Neural cell (in vitro differentiated cells): ENCODE data around the gene COLEC12.

Experiments used
- EP300 ChIP-seq: fragments of 450-650 bp; conservative IDR thresholded peaks from 2 replicates; pipeline ENCODE4 v1.6.1; 2014; ENCODE audit warnings: antibody characterized with exemption, mild to moderate bottlenecking, moderate library complexity; ENCODE audit not compliant: poor library complexity, severe bottlenecking
- EZH2 ChIP-seq: fragments of 200-600, 300-800 bp; shearing (Covaris generic), sonication (generic); IDR thresholded peaks from 2 replicates; pipeline ENCODE4 v1.6.1; 2014; ENCODE audit warnings: antibody characterized with exemption, low read length, borderline replicate concordance, mild to moderate bottlenecking; ENCODE audit not compliant: insufficient read depth, poor library complexity, severe bottlenecking
- MXI1 ChIP-seq: fragments of 450-650 bp; conservative IDR thresholded peaks from 2 replicates; pipeline ENCODE4 v1.6.1; 2014; ENCODE audit warnings: antibody characterized with exemption, mild to moderate bottlenecking; ENCODE audit not compliant: poor library complexity, severe bottlenecking
- POLR2AphosphoS5 ChIP-seq: IDR thresholded peaks from 2 replicates; pipeline ENCODE4 v1.6.1; 2012
- RAD21 ChIP-seq: fragments of 450-650 bp; conservative IDR thresholded peaks from 2 replicates; pipeline ENCODE4 v1.6.1; 2014; ENCODE audit warnings: antibody characterized with exemption, mild to moderate bottlenecking, moderate library complexity
- SMC3 ChIP-seq: fragments of 450-650 bp; conservative IDR thresholded peaks from 2 replicates; pipeline ENCODE4 v1.6.1; 2014; ENCODE audit warnings: antibody characterized with exemption, mild to moderate bottlenecking, moderate library complexity; ENCODE audit not compliant: poor library complexity
- TAF1 ChIP-seq: IDR thresholded peaks from 2 replicates; pipeline ENCODE4 v1.6.1; 2012; ENCODE audit warnings: low read depth
- TF ChIP-seq, protein P1 (sequence below): fragments of 450-650 bp; IDR thresholded peaks from 2 replicates; pipeline ENCODE4 v1.5.1; 2014; ENCODE audit warnings: antibody characterized with exemption, mild to moderate bottlenecking, moderate library complexity; ENCODE audit not compliant: poor library complexity, severe bottlenecking
- TF ChIP-seq, protein P2 (sequence below): IDR thresholded peaks from 2 replicates; pipeline ENCODE4 v1.6.1; 2012; ENCODE audit warnings: borderline replicate concordance

DNA sequence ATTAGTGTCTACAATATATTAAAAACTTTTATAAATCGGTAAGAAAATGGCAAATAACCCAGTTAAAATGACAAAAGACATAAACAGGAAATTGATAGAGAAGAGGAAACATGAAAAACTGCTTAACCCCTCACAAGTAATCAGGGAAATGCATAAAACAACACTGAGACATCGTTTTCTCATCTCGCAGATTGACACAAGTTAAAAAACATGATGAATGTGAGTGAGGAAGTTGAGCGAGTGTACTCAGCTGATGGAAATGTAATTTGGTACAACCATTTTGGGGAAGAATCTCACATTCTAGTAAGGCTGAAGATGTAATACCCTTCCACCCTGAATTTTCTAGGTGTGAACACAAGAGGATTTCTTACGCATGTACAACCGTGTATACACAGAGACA is 214.7 kb downstream of the COLEC12 start:
- TF ChIP-seq, protein P1, sequence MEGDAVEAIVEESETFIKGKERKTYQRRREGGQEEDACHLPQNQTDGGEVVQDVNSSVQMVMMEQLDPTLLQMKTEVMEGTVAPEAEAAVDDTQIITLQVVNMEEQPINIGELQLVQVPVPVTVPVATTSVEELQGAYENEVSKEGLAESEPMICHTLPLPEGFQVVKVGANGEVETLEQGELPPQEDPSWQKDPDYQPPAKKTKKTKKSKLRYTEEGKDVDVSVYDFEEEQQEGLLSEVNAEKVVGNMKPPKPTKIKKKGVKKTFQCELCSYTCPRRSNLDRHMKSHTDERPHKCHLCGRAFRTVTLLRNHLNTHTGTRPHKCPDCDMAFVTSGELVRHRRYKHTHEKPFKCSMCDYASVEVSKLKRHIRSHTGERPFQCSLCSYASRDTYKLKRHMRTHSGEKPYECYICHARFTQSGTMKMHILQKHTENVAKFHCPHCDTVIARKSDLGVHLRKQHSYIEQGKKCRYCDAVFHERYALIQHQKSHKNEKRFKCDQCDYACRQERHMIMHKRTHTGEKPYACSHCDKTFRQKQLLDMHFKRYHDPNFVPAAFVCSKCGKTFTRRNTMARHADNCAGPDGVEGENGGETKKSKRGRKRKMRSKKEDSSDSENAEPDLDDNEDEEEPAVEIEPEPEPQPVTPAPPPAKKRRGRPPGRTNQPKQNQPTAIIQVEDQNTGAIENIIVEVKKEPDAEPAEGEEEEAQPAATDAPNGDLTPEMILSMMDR, result no peak
- no peak for TF ChIP-seq RAD21
- TF ChIP-seq POLR2AphosphoS5, result no peak
- TF ChIP-seq, protein P2, sequence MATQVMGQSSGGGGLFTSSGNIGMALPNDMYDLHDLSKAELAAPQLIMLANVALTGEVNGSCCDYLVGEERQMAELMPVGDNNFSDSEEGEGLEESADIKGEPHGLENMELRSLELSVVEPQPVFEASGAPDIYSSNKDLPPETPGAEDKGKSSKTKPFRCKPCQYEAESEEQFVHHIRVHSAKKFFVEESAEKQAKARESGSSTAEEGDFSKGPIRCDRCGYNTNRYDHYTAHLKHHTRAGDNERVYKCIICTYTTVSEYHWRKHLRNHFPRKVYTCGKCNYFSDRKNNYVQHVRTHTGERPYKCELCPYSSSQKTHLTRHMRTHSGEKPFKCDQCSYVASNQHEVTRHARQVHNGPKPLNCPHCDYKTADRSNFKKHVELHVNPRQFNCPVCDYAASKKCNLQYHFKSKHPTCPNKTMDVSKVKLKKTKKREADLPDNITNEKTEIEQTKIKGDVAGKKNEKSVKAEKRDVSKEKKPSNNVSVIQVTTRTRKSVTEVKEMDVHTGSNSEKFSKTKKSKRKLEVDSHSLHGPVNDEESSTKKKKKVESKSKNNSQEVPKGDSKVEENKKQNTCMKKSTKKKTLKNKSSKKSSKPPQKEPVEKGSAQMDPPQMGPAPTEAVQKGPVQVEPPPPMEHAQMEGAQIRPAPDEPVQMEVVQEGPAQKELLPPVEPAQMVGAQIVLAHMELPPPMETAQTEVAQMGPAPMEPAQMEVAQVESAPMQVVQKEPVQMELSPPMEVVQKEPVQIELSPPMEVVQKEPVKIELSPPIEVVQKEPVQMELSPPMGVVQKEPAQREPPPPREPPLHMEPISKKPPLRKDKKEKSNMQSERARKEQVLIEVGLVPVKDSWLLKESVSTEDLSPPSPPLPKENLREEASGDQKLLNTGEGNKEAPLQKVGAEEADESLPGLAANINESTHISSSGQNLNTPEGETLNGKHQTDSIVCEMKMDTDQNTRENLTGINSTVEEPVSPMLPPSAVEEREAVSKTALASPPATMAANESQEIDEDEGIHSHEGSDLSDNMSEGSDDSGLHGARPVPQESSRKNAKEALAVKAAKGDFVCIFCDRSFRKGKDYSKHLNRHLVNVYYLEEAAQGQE, result no peak
- no peak for TF ChIP-seq MXI1
- no peak for TF ChIP-seq EZH2
- no peak for TF ChIP-seq EP300
- no peak for TF ChIP-seq TAF1
- no peak for TF ChIP-seq SMC3
